Thymus (tissue), 14 donors: ENCODE data around the gene KANSL3. TPM values are rescaled to one million over a fixed set of nuclear protein-coding genes. Genes with fewer than 3 reads are reported as not detected.

Experiments
- DNase-seq, 9 donors: peaks; one replicate each; pipeline ENCODE4 v3.0.0-alpha.2; 2013; ENCODE audit warnings: low spot score in 9 of 9, low read depth in 6 of 9, missing footprints in 1 of 9
- H3K27ac ChIP-seq, 2 donors: one replicate each; pipeline ENCODE4 v1.5.1; 2013; ENCODE audit warnings: control low read depth in 1 of 2, low read depth in 1 of 2, low read length in 1 of 2, mild to moderate bottlenecking in 1 of 2, moderate library complexity in 1 of 2
- H3K27me3 ChIP-seq, 2 donors: one replicate each; pipeline ENCODE4 v1.5.1; 2013; ENCODE audit warnings: low read length in 1 of 2; ENCODE audit not compliant: control insufficient read depth in 2 of 2, insufficient read depth in 1 of 2
- H3K36me3 ChIP-seq, 2 donors: one replicate each; pipeline ENCODE4 v1.5.1; 2013; ENCODE audit warnings: low read length in 1 of 2, mild to moderate bottlenecking in 1 of 2, moderate library complexity in 1 of 2; ENCODE audit not compliant: control insufficient read depth in 2 of 2, insufficient read depth in 2 of 2
- H3K4me1 ChIP-seq, 2 donors: one replicate each; pipeline ENCODE4 v1.5.1; 2013; ENCODE audit warnings: low read length in 2 of 2; ENCODE audit not compliant: control insufficient read depth in 2 of 2, insufficient read depth in 2 of 2
- H3K4me3 ChIP-seq, 2 donors: one replicate each; pipeline ENCODE4 v1.5.1; 2013; ENCODE audit warnings: low read length in 2 of 2, control low read depth in 1 of 2, mild to moderate bottlenecking in 1 of 2
- H3K9me3 ChIP-seq, 2 donors: one replicate each; pipeline ENCODE4 v1.5.1; 2013; ENCODE audit warnings: low read length in 1 of 2, mild to moderate bottlenecking in 1 of 2; ENCODE audit not compliant: control insufficient read depth in 2 of 2, insufficient read depth in 1 of 2
- WGBS: extraction: QIAGEN DNeasy Blood & Tissue Kit; methylation state at CpG from one replicate; pipeline ENCODE4 v1.1.7; 2013; 5-methylcytosine and 5-hydroxymethylcytosine counted together
- long read RNA-seq, 10 donors: transcript quantifications; one replicate each; lab custom pipeline, GENCODE V29; 2026
- polyA plus RNA-seq: library from polyadenylated mRNA; stranded (reverse); fragments of 200-250 nt; gene quantifications from one replicate; pipeline ENCODE4 v1.2.3, GENCODE V29; 2013
- total RNA-seq: library from RNA; stranded (reverse); fragments of 120-200 nt; gene quantifications from one replicate; pipeline ENCODE4 v1.2.4, GENCODE V29; 2013
- donor health status: healthy.

The KANSL3 gene
- total RNA-seq = 21.2 TPM
- polyA plus RNA-seq = 27.2 TPM
- long read RNA-seq, donor 1 = 0 reads
- long read RNA-seq, donor 2 = 0 reads
- long read RNA-seq, donor 3, full-length matches to known transcripts = 2 of 2 reads
- long read RNA-seq, donor 3, partial matches to known transcripts = 0 of 2 reads
- long read RNA-seq, donor 3, other reads (novel, unspliced or antisense) = 0 of 2 reads
- long read RNA-seq, donor 4, partial matches to known transcripts = 18 of 18 reads
- long read RNA-seq, donor 4, other reads (novel, unspliced or antisense) = 0 of 18 reads
- long read RNA-seq, donor 5, full-length matches to known transcripts = 1 of 1 reads
- long read RNA-seq, donor 5, partial matches to known transcripts = 0 of 1 reads
- long read RNA-seq, donor 5, other reads (novel, unspliced or antisense) = 0 of 1 reads
- long read RNA-seq, donor 6 = 0 reads
- long read RNA-seq, donor 7 = 0 reads
- long read RNA-seq, donor 8 = 0 reads
- long read RNA-seq, donor 9, full-length matches to known transcripts = 1 of 1 reads
- long read RNA-seq, donor 9, partial matches to known transcripts = 0 of 1 reads
- long read RNA-seq, donor 9, other reads (novel, unspliced or antisense) = 0 of 1 reads
- long read RNA-seq, donor 10, partial matches to known transcripts = 0 of 1 reads
- long read RNA-seq, donor 10, other reads (novel, unspliced or antisense) = 0 of 1 reads

- DNase-seq = peak; percentile 82 to 95 (median 89)
- WGBS = 12% methylated on average over 67 of the region's 67 CpGs
- H3K4me1 ChIP-seq = peaks cover 15 to 18% of the 10 kb centered on the region in 2 donors
These were observed at the start of gene KANSL3 for GRCh38 chr2:96638144-96639121. KANSL3 (minus strand) TSS chr2:96638312; CDS start chr2:96637135, 1,177 bp downstream.

GRCh38 chr2:96687266-96687665 lies 49.2 kb upstream of the KANSL3 start:
- DNase-seq = no peak
- H3K36me3 ChIP-seq = no peaks in the 10 kb centered on the region
- H3K27ac ChIP-seq = no peak overlapping the region
- no peaks in the 10 kb centered on the region for H3K4me1 ChIP-seq
- H3K9me3 ChIP-seq = no peaks in the 10 kb centered on the region
- H3K27me3 ChIP-seq = no peaks in the 10 kb centered on the region
- no peak overlapping the region for H3K4me3 ChIP-seq
- 98% methylated on average over 3 of the region's 3 CpGs for WGBS

More at GRCh38 chr2:96638144-96639121, at the start of gene KANSL3:
- H3K27me3 ChIP-seq = no peaks in the 10 kb centered on the region
- peaks cover 6 to 19% of the 10 kb centered on the region in 2 donors for H3K36me3 ChIP-seq
- H3K27ac ChIP-seq = peak within 1 kb of the TSS; percentile 33 to 84
- no peaks in the 10 kb centered on the region for H3K9me3 ChIP-seq
- H3K4me3 ChIP-seq = peak within 1 kb of the TSS; percentile 88 to 93

DNA sequence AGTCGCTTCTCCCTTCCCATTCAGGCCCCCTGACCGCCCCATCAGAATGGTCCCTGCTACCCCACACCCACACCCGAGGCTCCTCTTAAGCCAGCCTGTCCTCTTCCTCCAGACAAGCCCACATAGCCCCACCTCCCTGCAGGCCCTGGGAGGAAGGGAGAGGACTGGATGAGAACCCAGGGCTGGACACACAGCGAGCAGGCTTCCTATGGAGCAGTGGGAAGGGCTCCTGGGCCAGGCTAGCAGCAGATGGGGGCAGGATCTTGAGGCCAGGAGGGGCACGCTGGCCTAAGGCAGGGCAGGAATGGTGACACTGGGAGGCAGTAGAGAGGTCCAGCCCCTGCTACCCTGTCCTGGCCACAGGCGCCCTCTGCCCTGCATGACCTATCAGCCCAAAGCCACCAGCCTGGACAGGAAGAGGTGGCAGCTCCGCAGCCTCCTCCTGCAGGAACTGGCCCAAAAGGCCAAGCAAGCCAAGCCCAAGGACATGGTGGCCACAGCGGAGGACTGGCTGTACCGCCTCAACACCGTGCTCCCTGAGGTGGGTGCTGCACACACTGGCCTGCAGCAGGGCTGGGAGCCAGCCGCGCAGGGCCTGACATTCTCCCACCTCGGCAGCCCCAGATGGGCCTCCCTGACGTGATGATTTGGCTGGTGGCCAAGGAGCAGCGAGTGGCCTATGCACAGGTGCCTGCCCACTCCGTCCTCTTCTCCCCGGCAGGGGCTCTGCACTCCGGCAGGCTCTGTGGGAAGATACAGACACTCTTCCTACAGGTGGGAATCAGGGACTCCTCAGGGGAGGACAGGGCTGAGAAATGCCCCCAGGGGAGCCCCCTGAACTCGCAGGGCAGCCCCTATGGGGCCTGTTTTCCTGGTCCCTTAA lies 47.7 kb upstream of the KANSL3 start:
- WGBS = 72% methylated on average over 19 of the region's 19 CpGs
- no peak overlapping the region for H3K4me3 ChIP-seq
- no peak for DNase-seq
- H3K27ac ChIP-seq = no peak overlapping the region
- H3K27me3 ChIP-seq = no peaks in the 10 kb centered on the region
- H3K36me3 ChIP-seq = no peaks in the 10 kb centered on the region
- no peaks in the 10 kb centered on the region for H3K9me3 ChIP-seq
- H3K4me1 ChIP-seq = no peaks in the 10 kb centered on the region

DNA sequence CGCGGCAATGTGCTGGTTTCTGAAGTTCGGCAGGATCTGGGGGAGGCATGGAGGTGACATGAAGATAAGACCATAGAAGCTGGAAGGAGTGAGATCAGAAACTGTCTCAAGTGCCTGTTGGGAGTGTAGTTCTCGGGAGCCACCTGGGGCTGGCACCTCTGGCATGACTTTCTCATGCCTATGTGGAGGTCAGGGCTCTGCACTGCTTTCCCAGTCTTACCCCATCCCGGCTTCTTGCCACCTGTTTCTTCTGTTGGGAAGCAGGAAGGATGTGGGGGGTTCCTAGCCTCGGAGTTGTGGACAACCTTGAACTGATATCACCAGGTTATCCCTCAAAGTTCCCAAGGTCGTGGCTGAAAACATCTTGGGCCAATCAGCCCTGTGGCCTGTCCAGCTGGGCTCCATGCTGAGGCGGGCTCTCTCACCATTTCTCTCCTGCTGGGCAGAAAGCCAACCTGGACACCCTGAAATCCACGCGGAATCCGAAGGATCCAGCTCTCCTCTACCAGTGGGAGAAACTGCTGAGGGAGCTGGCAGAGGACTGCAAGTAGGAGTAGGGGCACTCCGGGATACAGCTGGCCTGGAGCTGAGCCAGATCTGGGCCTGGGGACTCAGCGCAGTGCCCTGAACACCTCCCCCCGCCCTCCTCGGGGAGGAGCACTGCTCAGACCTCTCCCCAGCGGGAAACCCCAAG lies 46.9 kb upstream of the KANSL3 start:
- H3K9me3 ChIP-seq = no peaks in the 10 kb centered on the region
- no peak overlapping the region for H3K27ac ChIP-seq
- H3K36me3 ChIP-seq = no peaks in the 10 kb centered on the region
- WGBS = 91% methylated on average over 16 of the region's 16 CpGs
- H3K27me3 ChIP-seq = no peaks in the 10 kb centered on the region
- H3K4me1 ChIP-seq = no peaks in the 10 kb centered on the region
- H3K4me3 ChIP-seq = no peak overlapping the region
- DNase-seq = no peak

- H3K4me1 ChIP-seq = no peaks in the 10 kb centered on the region
- no peaks in the 10 kb centered on the region for H3K27me3 ChIP-seq
- H3K36me3 ChIP-seq = no peaks in the 10 kb centered on the region
- DNase-seq = no peak
- 97% methylated on average over 13 of the region's 13 CpGs for WGBS
- H3K4me3 ChIP-seq = no peak overlapping the region
- H3K9me3 ChIP-seq = no peaks in the 10 kb centered on the region
- no peak overlapping the region for H3K27ac ChIP-seq
These were observed 46.1 kb upstream of the KANSL3 start for GRCh38 chr2:96683972-96684820.

GRCh38 chr2:96683307-96683706 lies 45.2 kb upstream of the KANSL3 start:
- Histone ChIP-seq H3K4me3 (no peak overlapping the region), H3K9me3 (no peaks in the 10 kb centered on the region), H3K36me3 (no peaks in the 10 kb centered on the region), H3K27me3 (no peaks in the 10 kb centered on the region), H3K4me1 (no peaks in the 10 kb centered on the region), H3K27ac (no peak overlapping the region)
- no peak for DNase-seq
- WGBS = 90% methylated on average over 5 of the region's 5 CpGs

DNA sequence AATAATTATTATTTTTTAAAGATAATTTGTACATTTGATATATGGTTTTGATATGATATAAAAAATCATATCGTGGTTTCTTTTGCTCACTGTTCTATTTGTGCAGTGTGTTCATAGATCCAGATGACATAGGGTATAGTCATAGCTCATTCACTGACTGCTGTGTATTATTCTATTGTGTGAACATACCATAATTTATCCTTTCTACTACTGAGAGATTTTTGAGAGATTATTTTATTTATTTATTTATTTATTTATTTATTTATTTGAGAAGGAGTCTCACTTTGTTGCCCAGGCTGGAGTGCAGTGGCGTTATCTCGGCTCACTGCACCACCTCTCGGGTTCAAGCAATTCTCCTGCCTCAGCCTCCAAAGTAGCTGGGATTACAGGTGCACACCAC lies 43.4 kb upstream of the KANSL3 start:
- Histone ChIP-seq H3K9me3 (no peaks in the 10 kb centered on the region), H3K27me3 (no peaks in the 10 kb centered on the region), H3K4me1 (no peaks in the 10 kb centered on the region), H3K27ac (no peak overlapping the region), H3K4me3 (no peak overlapping the region), H3K36me3 (no peaks in the 10 kb centered on the region)
- 98% methylated on average over 4 of the region's 4 CpGs for WGBS
- DNase-seq = no peak
